Stimulated activated CD8-positive, alpha-beta memory T cell treated with anti-CD3 and anti-CD28 coated beads, Interleukin-12 subunit alpha, Interleukin-12 subunit beta, amount 100 ng/mL, for 1 hour (primary cell): Measurements from ENCODE around the gene ADIPOR2.

Experiments used
- DNase-seq: peaks from one replicate; pipeline ENCODE4 v3.0.0-alpha.2; 2020; ENCODE audit warnings: low read depth

Gene ADIPOR2

DNA sequence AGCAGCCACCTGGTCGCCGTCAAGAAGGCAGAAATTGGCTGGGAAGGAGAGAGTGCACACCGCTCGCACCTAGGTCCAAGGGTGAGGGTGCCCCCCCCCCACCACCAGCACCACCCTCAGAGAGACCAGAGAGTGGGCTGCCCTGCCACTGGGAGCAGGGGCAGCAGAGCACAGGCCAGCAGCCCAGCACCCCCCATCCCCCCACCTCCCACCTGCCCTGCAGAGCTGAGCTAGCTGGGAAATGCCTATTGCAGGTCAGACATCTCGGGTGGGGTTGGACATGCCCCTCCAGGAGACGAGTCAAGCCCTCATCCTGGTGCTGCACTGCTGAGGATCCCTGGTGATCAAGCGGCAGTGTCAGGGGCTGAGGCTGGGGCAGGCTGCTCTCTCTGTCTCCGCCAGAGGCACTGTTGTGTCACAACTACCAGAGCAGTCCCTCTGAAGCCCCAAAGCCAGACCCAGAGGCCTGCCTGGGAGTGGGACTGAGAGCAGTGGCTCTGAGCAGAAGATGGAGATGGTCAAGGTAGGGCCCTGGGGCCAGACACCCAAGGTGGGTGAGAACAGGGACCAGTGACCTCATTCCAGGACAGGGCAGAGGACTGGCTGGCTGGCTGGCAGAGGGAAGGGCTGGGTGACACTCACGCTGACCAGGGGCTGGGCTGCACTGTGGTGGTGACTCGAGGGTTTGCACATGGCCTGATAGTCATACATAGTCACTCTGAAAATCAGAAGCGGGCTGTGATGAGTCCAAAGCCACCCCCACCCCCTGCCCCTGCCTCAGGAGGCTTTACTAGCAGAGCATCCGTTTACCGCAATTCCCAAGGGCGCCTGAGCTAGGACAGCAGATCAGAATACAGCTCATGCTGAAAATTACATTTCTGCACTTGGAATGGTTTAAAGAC lies 109.8 kb downstream of the ADIPOR2 start:
- no peak for DNase-seq

DNA sequence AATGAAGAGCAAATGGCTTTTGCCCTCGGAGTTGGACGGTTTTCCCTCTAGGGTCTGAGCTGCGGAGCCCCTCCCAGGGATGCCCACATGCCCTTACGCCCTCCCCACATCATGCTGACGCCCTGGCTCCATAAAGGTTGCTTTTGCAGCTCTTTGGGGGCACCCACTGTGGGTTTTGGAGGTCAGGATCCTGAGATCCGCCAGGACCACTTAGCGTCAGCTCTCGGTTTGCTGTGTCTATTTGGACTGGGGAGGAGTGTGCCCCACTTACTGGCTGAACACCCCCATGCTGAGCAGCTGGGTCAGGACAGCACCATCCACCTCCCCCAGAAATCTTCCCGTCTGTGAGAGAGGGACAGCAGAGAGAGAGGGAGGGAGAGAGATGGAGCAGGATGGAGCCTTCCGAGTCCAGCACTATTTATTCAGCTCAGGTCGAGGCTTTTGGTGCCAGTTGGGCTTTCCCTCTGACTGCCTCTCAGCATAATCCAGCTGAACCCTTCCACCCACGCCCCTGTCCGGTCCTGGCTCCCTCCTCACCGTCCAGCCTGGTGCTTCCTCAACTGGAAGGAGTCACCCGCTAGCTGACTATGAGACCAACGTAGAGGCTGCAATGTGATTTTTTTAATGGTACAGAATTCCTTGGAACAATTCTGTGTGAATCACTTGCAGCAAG lies 110.6 kb downstream of the ADIPOR2 start:
- DNase-seq, result no peak

- DNase-seq, result no peak
These were observed 112.9 kb downstream of the ADIPOR2 start for GRCh38 chr12:1803736-1804135.

DNA sequence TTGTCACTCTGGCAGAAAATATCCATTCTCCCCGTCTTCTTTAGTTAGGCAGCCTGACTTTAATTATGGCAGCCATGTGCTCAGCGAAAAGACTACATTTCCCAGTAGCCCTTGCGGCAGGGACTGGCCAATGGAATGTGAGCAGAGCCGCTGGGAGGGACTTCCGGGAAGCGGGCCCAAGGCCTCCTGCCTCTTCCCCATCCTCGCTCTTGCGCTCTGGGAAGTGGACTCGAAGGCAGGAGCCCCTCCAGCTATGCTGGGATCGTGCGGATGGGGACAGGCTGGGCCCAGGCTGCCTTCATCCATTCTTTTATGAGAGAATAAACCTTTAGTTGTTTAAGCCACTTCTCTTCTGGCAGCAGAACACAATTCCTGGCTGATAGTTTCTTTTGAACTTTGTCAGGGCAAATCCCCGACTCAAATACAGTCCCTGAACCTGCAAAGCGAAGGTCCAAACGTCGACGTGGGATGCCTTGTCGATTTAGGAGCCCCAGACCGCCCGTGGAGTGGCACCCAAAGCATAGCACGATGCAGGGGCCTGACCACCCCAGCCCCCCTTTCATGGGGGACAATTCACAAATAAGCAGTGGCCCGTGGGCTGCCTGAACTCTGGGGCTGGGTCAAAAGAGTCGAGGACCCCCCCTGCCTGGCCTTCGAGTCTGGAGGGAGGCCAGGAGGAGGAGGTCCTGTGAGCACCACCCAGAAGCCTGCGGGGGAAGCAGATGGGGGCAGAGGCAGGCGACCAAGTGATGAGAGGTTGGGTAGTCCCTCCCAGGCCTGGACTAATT lies 113.9 kb downstream of the ADIPOR2 start:
- peak; percentile 73 for DNase-seq

DNA sequence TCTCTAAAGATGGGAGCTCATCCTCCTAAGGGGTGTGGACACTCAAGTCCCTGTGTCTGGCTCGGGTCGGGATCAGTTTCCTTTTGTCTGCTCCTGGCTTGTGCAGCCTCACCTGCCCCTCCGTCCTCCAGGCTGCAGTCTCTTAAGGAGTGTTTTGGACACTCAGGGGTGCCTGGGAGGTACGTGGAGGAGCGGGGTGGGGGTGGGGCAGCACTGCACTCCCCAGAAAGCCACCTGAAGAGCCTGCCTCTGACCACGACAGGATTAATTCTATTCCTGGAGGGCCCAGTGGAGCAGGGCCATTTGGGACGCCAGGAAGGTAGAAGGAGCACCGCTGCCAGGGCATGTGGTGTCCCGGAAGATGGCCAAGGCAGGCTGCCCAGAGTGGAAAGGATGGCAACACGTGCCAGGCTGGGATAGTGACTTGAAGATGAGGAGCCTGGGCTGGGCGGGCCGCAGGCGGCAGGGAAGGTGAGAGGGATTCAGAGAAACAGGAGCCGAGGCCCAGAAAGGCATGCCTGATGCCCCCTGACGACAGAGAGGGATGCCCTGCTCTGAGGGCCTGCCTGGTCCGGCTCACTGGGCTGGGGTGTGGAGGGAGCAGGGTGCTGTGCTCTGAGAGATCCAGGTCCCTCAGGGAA lies 114.7 kb downstream of the ADIPOR2 start:
- no peak for DNase-seq

DNA sequence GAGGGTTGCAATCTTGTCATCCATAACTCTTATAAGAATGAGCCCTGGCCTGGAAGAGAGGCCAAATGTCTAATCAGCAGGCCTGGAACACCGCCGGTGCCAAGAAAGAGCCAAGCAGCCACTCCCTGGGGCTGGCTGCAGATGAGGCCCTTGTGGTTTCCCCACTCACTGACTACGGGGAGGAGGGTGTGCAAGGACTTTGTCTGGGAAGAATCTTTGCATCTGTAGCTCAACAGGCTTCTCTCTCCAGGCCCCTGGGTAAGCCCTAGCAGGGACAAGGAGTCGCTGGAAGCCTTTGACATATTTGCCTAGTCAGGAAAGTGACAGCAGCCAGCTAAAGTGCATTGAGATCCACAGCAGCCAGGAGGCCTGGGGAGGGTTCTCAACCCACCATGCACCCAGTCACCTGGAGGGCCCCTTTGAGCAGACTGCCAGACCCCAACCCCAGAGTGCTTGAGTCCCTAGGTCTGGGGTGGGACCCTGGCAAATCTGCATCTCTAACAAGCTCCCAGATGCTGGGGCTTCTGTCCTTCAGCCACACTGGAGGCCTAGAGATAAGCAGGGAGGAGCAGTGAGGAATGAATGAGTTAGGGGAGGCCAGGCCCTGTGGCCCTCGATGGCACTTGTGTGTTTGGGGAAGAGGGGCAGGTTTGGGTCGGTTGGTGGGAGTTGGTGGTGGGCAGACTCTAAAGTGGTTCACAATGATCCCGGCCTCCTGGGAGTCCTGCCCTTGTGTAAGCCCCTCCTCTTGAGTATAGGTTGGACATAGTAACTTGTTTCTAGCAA lies 115.6 kb downstream of the ADIPOR2 start:
- DNase-seq, result no peak

GRCh38 chr12:1807087-1807860 lies 116.4 kb downstream of the ADIPOR2 start:
- no peak for DNase-seq

GRCh38 chr12:1808036-1808797 lies 117.3 kb downstream of the ADIPOR2 start:
- no peak for DNase-seq

DNA sequence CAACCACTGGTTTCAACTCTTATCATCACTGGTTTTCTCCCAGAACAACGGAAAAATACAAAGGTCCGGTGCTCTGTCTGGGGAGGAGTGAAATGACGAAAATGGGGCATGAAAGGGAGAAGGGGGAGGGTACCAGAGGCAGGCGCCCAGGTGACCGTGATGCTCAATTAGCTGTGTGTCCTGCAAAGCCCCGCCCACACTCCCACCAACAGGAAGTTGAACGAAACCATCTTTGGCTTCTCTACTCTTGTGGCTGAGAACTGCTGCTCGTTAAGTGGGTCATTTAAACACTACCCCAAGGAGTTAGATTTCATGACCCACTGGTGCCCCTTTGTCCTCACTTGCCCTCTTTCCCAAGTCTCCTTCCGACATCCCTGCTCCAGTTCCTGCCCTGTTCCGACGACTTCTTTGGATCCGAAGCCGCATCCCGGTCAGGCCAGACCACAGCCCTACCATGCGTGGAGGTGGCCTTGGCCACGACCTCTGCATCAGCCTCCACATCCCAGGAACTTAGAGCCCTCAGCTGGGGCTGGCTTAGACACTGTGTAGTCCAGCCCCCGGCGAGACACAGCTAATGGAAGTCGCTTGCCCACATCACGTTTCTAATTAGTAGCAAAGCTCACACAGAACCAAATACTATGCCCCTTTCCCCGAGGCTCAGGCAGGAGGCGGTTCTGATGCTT lies 118.1 kb downstream of the ADIPOR2 start:
- no peak for DNase-seq

GRCh38 chr12:1809591-1810190 lies 118.8 kb downstream of the ADIPOR2 start:
- DNase-seq, result no peak

GRCh38 chr12:1810201-1810930 lies 119.5 kb downstream of the ADIPOR2 start:
- DNase-seq, result no peak

- no peak for DNase-seq
These were observed 120.0 kb downstream of the ADIPOR2 start for GRCh38 chr12:1810931-1811280.

DNA sequence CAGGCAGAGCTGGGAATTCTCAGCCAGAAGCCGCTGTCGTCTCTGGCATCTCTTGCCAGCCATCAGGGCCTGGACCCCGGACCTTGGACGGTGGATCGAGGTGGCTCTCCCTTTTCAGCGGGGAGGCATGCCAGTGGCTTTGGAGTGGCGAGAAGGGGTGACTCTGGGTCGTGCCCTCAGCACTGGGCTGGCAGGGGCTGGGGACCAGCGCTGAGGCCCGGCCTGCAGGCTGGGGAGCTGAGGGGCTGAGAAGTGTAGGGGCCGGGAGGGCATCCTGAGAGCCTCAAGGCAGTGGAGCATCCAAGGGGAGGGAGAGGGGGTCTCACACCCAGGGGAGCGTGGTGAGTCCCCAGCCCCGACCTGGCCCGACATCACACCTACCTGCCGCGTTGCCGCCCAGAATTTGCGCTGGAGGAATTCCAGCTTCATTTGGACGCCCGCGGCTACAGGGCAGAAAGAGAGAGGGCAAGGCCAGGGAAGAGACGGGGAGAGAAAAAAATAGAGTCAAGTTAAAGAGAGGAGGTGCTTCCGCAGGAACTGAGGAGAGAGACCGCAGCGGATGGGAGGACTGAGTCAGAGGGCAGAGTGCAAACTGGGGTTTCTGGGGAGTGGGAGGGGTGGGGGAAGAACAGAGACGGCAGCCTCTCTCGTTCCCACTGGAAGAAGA lies 120.5 kb downstream of the ADIPOR2 start:
- DNase-seq, result peak; percentile 25

GRCh38 chr12:1811948-1812291 lies 121.0 kb downstream of the ADIPOR2 start:
- no peak for DNase-seq

DNA sequence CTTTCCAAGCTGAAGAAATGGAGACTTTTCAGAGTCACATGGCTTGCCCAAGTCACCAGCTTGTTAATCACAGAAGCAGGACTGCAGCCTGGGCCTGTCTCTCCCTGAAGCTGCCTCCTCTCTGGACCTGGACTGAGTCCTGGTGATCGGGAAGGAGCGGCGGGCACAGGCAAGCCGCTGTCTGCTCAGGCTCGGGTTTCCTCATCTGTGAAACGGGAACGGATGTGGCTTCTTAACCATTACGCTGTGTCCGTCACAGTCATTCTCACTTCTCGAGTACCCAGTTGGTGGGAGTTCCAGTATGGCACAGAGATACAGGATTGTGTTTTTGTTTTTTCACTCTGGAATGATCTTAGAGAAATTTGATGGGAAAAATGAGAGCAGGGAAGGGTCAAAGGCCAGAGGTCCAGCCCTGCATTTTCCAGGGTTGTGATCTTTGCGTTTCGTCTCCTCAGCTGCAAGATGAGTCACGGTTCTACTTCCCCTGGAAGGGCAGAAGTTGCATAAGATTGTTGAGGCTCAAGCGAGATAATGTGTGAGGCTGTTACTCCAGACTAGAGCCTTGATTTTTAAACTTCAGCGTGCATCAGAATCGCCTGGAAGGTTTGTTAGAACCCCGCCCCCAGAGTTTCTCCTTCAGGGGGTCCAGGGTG lies 121.9 kb downstream of the ADIPOR2 start:
- no peak for DNase-seq

DNA sequence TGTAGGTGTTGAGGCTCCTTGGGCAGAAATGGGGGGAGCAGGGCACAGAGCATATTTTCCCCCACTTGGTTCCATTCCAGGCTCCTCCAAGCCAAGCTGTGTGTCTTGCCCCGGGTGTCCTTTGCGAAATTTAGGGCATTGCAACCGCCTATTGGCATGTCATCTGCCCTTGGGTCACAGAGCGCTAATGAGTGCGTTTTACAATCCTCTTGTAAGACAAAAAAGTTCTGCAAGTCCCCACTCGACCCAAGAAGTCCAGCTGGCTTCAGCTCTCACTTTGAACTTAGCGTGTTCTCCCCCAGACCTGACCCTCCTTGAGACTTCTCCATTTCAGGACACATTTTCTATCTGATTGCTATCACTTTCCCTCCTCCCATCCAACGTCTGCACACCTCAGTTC lies 123.4 kb downstream of the ADIPOR2 start:
- DNase-seq, result no peak

DNA sequence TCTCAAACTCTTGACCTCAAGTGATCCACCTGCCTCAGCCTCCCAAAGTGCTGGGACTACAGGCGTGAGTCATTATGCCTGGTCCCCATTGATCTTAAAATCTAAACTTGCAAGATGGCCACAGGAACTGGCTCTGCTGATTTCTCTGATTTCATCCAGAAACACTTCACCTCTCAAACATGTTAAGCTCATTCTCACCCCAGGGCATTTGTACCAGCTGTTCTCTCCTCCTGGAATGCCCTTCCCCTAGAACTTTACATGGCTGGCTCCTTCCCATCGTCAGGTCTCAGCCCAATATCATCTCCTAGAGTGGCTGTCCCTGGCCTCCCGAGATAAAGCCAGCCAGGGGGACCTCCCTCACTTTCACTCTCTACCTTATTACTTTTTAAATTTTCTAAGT lies 124.2 kb downstream of the ADIPOR2 start:
- DNase-seq, result no peak
